ENCODE measurements around the gene CCDC61.

Gene CCDC61

GRCh38 chr19:45958769-45959516 is 36.3 kb upstream of the CCDC61 start:
- no peak for ATAC-seq
- TF ChIP-seq ZC3H10 (CRISPR knock-in tag; IDR thresholded peaks at IDR 0.05) (no peak), TSHZ2 (CRISPR knock-in tag; IDR thresholded peaks at IDR 0.05) (no peak), CSDC2 (CRISPR knock-in tag; IDR thresholded peaks at IDR 0.05) (no peak), PPARA (CRISPR knock-in tag; IDR thresholded peaks at IDR 0.05; ENCODE audit: borderline replicate concordance) (no peak), RARB (CRISPR knock-in tag; IDR thresholded peaks at IDR 0.05) (no peak), ZFP3 (CRISPR knock-in tag; IDR thresholded peaks at IDR 0.05) (no peak), ESRRG (CRISPR knock-in tag; IDR thresholded peaks at IDR 0.05) (no peak), ISL1 (CRISPR knock-in tag; IDR thresholded peaks at IDR 0.05) (no peak), GLIS3 (CRISPR knock-in tag; IDR thresholded peaks at IDR 0.05) (no peak), POU6F1 (CRISPR knock-in tag; IDR thresholded peaks at IDR 0.05; ENCODE audit: borderline replicate concordance, low read depth) (no peak), ZFP30 (CRISPR knock-in tag; IDR thresholded peaks at IDR 0.05) (no peak), TCF4 (CRISPR knock-in tag; IDR thresholded peaks at IDR 0.05; ENCODE audit: borderline replicate concordance) (no peak), TOX (CRISPR knock-in tag; IDR thresholded peaks at IDR 0.05; ENCODE audit: borderline replicate concordance) (no peak), OSR1 (CRISPR knock-in tag; IDR thresholded peaks at IDR 0.05) (no peak), SNAI2 (CRISPR knock-in tag; IDR thresholded peaks at IDR 0.05) (no peak), ZNF70 (CRISPR knock-in tag; IDR thresholded peaks at IDR 0.05) (no peak), ZNF565 (CRISPR knock-in tag; conservative IDR thresholded peaks at IDR 0.05; ENCODE audit: low read depth) (no peak), ARNTL (CRISPR knock-in tag; IDR thresholded peaks at IDR 0.05; ENCODE audit: borderline replicate concordance, low read depth) (no peak)

- ATAC-seq: no peak
- no peak for TF ChIP-seq ESRRG (CRISPR knock-in tag; IDR thresholded peaks at IDR 0.05)
- no peak for TF ChIP-seq ZNF565 (CRISPR knock-in tag; conservative IDR thresholded peaks at IDR 0.05; ENCODE audit: low read depth)
- no peak for TF ChIP-seq TSHZ2 (CRISPR knock-in tag; IDR thresholded peaks at IDR 0.05)
- no peak for TF ChIP-seq ZFP30 (CRISPR knock-in tag; IDR thresholded peaks at IDR 0.05)
- no peak for TF ChIP-seq PATZ1 (CRISPR knock-in tag; IDR thresholded peaks at IDR 0.05; ENCODE audit: borderline replicate concordance)
- no peak for TF ChIP-seq ZNF8 (CRISPR knock-in tag; IDR thresholded peaks at IDR 0.05)
- TF ChIP-seq OSR1 (CRISPR knock-in tag; IDR thresholded peaks at IDR 0.05): no peak
- TF ChIP-seq ISL1 (CRISPR knock-in tag; IDR thresholded peaks at IDR 0.05): no peak
- no peak for TF ChIP-seq CSDC2 (CRISPR knock-in tag; IDR thresholded peaks at IDR 0.05)
- no peak for TF ChIP-seq ZNF70 (CRISPR knock-in tag; IDR thresholded peaks at IDR 0.05)
- TF ChIP-seq BACH2 (CRISPR knock-in tag; IDR thresholded peaks at IDR 0.05; ENCODE audit: borderline replicate concordance): no peak
- TF ChIP-seq RARB (CRISPR knock-in tag; IDR thresholded peaks at IDR 0.05): no peak
- TF ChIP-seq GLIS3 (CRISPR knock-in tag; IDR thresholded peaks at IDR 0.05): no peak
- no peak for TF ChIP-seq TCF4 (CRISPR knock-in tag; IDR thresholded peaks at IDR 0.05; ENCODE audit: borderline replicate concordance)
- TF ChIP-seq TOX (CRISPR knock-in tag; IDR thresholded peaks at IDR 0.05; ENCODE audit: borderline replicate concordance): no peak
- no peak for TF ChIP-seq SNAI2 (CRISPR knock-in tag; IDR thresholded peaks at IDR 0.05)
- TF ChIP-seq PPARA (CRISPR knock-in tag; IDR thresholded peaks at IDR 0.05; ENCODE audit: borderline replicate concordance): no peak
These were observed 35.7 kb upstream of the CCDC61 start for GRCh38 chr19:45959517-45960025.
